Retinal pigment epithelial cell (primary cell): ENCODE results near the gene TRNT1.

ENCODE experiments used
- DNase-seq: peaks from one replicate; pipeline ENCODE4 v3.0.0-alpha.2; 2010; ENCODE audit warnings: low read depth
- H3K4me3 ChIP-seq: 2 replicates; pipeline ENCODE4 v1.5.1; 2011; ENCODE audit warnings: mild to moderate bottlenecking, low read length, control low read depth, moderate library complexity
- TF ChIP-seq, protein P1 (sequence below): conservative IDR thresholded peaks from 2 replicates; pipeline ENCODE4 v1.5.1; 2011; ENCODE audit warnings: low read depth, low read length, control low read depth, inconsistent platforms

The TRNT1 gene

DNA sequence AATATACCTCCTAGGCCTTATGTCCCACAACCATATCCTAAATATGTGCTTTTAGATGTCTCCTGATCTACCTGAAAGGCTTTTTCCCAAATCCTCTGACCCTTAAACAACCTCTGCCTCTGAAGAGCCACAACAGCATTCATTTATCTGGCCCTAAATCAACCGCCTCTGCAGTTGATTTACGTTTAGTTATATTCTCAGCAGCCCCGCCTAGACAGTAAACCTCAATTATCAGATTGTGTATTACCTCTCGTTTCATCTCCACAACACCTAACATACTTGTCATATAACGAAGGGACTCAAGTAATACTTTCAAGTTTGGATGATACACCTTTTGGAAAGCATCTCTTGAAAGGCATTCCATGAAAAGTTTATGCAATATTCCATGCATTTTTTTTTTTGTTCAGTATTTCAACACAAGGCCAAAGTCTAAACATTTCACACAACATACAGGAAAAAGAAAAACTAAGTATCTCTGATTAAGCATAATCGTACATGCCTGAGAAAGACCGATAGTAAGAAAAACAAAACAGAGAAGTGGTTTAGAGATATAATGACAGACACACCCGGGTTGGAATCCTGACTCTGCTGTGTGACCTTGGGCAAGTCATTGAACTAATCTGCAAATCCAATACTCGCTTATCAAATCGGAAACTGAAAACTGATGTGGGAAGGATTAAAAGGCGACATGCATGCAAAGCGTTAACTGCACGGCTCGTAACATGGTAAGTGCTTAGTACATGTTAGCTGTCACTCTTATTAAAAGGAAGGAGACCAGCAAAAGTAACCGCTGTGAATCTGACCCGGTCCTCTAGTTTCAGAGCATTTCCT, 52.0 kb downstream of the TRNT1 start:
- no peak for DNase-seq
- peak overlapping the region; percentile 95 for H3K4me3 ChIP-seq
- TF ChIP-seq, protein P1, sequence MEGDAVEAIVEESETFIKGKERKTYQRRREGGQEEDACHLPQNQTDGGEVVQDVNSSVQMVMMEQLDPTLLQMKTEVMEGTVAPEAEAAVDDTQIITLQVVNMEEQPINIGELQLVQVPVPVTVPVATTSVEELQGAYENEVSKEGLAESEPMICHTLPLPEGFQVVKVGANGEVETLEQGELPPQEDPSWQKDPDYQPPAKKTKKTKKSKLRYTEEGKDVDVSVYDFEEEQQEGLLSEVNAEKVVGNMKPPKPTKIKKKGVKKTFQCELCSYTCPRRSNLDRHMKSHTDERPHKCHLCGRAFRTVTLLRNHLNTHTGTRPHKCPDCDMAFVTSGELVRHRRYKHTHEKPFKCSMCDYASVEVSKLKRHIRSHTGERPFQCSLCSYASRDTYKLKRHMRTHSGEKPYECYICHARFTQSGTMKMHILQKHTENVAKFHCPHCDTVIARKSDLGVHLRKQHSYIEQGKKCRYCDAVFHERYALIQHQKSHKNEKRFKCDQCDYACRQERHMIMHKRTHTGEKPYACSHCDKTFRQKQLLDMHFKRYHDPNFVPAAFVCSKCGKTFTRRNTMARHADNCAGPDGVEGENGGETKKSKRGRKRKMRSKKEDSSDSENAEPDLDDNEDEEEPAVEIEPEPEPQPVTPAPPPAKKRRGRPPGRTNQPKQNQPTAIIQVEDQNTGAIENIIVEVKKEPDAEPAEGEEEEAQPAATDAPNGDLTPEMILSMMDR = no peak

DNA sequence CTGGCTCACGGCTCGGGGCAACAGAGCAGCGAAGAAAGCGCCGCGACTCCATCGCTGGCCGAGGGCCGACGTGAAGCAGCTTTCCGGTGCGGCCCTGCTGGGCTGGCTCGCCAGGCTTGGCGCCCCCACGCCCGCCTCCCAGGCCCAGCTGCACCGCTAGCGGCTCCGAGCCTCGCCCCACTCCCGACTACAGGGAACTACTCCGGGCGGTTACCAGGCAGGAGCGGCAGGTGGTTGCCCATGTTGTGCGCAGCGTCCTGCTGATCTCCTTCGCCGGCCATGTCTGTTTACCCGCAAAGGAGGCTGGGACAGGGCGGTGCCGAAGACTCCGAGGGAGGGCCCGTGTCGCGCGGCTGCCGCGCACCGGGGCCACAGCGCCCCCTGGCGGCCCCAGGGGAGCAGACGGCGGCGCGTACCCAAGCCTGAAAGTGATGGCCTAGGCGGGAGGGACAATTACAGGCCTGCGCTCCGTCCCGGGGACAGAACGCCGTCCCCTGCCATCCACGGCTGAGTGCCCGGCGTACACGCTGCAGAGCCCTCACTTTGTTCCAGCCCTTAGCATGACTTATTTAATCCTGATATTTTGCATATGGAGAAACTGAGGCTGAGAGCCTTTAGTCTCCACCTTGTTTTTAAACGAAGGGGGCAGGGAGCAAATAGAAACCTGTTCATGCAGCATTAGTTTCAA, 52.8 kb downstream of the TRNT1 start, which contains the start of gene CRBN:
Gene CRBN (minus strand): TSS at position 285 of the 688 bp plus-strand sequence. CDS start 4 bp downstream, at position 281.
- peak; percentile 36 for DNase-seq
- peak within 1 kb of the TSS; percentile 95 for H3K4me3 ChIP-seq
- TF ChIP-seq, protein P1 = peak; percentile 85

DNA sequence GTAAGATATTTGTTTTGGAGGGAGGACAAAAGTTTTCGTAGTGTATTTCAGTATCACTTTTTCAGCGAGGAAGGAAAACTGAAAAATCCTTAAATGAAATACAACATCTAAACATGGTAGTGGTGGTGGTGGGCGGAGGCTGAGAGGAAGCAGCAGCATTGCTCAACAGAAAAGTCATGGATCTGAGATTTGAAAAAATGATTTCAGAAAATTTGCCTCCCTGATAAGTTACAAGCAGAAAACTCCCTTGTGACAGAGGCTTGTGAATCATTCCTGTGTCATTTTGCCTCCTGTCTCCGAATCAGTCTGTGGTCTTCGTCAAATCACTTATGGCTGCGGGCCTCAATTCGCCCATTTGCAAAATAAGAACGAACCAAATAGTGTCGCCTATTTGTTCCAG, 53.7 kb downstream of the TRNT1 start:
- no peak for DNase-seq
- no peak overlapping the region for H3K4me3 ChIP-seq
- TF ChIP-seq, protein P1 = no peak

DNA sequence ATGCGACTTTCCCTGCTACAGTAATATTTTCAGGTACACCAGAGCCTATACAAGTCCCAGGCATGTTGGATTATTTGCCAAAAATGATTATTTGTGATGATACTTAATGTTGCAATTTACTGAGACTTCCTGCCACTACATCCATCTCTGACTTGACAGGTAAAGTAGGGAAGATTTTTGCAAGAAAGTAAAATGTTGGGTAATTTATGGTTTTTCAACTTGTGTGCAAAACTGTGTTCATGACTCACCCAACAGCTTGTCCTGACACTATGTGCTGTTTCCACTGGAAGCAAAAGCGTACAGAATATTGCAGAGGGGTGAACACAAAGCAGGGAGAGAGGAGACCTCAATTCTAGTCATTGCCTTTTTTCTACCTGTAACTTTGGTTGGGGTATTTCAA, 58.1 kb downstream of the TRNT1 start:
- no peak for DNase-seq
- no peak overlapping the region for H3K4me3 ChIP-seq
- TF ChIP-seq, protein P1 = no peak

DNA sequence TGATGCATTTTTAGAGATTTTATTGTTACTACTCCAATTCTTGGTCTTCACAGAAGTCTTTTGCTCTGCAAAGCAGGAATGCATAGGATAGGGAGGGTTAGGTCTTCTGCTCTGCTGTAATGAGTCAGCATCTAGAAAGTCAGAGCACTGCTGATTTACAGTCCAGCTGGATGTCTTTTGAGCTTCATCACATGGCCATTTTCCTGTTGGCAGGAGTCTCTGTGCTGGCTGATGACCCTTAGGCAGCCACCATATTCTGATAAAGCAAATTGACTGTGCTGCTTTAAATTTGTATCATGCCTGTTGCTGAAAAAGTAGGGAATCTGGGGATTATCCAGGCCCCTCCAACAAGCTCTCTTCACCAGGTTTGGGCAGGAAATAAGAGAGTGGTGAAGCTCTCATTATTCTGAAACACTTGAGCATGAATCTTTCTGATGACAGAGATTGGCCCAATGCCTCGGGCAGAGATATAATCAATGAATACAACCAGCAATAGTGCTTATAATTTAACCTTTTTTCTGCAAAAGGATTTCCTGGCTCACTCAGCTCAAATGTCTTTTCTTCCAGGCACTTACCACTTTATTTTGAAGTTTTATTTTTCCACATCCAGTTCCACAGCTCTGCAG, 62.5 kb downstream of the TRNT1 start:
- no peak for DNase-seq
- TF ChIP-seq, protein P1 = no peak
- no peak overlapping the region for H3K4me3 ChIP-seq

DNA sequence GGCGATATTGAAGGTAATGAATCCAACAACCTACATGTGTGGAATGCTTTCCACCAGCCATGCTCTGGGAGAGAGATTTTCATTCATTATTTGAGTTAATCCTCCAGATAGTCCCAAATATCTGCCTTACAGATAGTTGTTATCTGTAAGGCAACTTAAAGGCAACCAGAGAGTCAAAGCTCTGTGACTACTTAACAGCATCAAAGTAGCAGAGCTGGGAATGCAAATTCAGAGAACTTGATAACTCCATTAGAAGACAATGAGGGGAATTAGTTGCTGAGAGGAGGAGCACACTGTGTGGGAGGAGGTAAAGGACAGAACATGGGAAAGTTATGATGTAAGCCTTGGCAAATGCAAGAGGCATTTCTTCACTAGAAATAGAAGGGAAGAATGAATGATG, 63.2 kb downstream of the TRNT1 start:
- TF ChIP-seq, protein P1 = no peak
- H3K4me3 ChIP-seq = no peak overlapping the region
- DNase-seq = no peak
